Ishikawa (cell line): ENCODE measurements around the gene FOXD3.

Experiments used
- CEBPB ChIP-seq: IDR thresholded peaks from 2 replicates; pipeline ENCODE4 v1.6.1; 2012
- CREB1 ChIP-seq: IDR thresholded peaks from 2 replicates; pipeline ENCODE4 v1.6.1; 2012; ENCODE audit warnings: low read depth
- EGR1 ChIP-seq: IDR thresholded peaks from 2 replicates; pipeline ENCODE4 v1.6.1; 2012
- EP300 ChIP-seq: IDR thresholded peaks from 2 replicates; pipeline ENCODE4 v1.6.1; 2012; ENCODE audit warnings: borderline replicate concordance
- FOXM1 ChIP-seq: IDR thresholded peaks from 2 replicates; pipeline ENCODE4 v1.6.1; 2012; ENCODE audit warnings: low read depth, borderline replicate concordance
- MAX ChIP-seq: IDR thresholded peaks from 2 replicates; pipeline ENCODE4 v1.6.1; 2012
- NFIC ChIP-seq: IDR thresholded peaks from 2 replicates; pipeline ENCODE4 v1.6.1; 2012
- RAD21 ChIP-seq: IDR thresholded peaks from 2 replicates; pipeline ENCODE4 v1.6.1; 2012; ENCODE audit warnings: low read depth
- REST ChIP-seq: IDR thresholded peaks from 2 replicates; pipeline ENCODE4 v1.6.1; 2012; ENCODE audit warnings: low read depth, mild to moderate bottlenecking
- TAF1 ChIP-seq: IDR thresholded peaks from 2 replicates; pipeline ENCODE4 v1.6.1; 2012; ENCODE audit warnings: low read depth, mild to moderate bottlenecking
- TCF12 ChIP-seq: IDR thresholded peaks from 2 replicates; pipeline ENCODE4 v1.6.1; 2012; ENCODE audit warnings: low read depth
- TEAD4 ChIP-seq: IDR thresholded peaks from 2 replicates; pipeline ENCODE4 v1.6.1; 2012
- USF1 ChIP-seq: IDR thresholded peaks from 2 replicates; pipeline ENCODE4 v1.6.1; 2012
- YY1 ChIP-seq: IDR thresholded peaks from 2 replicates; pipeline ENCODE4 v1.6.1; 2012; ENCODE audit warnings: low read depth
- ZBTB7A ChIP-seq: IDR thresholded peaks from 2 replicates; pipeline ENCODE4 v1.6.1; 2012; ENCODE audit warnings: low read depth

FOXD3 gene

GRCh38 chr1:63316598-63316983, 5.8 kb upstream of the FOXD3 start:
- no peak for TF ChIP-seq USF1
- TF ChIP-seq EP300: no peak

GRCh38 chr1:63316984-63317816, 5.2 kb upstream of the FOXD3 start:
- peak; percentile 55 for TF ChIP-seq RAD21
- no peak for TF ChIP-seq USF1
- no peak; the same call in 1 of the 2 replicates for TF ChIP-seq TCF12
- TF ChIP-seq REST: no peak
- no peak for TF ChIP-seq EP300
- no peak for TF ChIP-seq CEBPB
- no peak for TF ChIP-seq CREB1
- TF ChIP-seq TEAD4: no peak
- TF ChIP-seq EGR1: no peak
- no peak for TF ChIP-seq FOXM1
- peak; percentile 72; the same call in 1 of the 2 replicates for TF ChIP-seq ZBTB7A
- peak; percentile 55 for TF ChIP-seq MAX
- peak; percentile 42; the same call in 1 of the 2 replicates for TF ChIP-seq TAF1
- TF ChIP-seq YY1: 0 out of 2 replicates have a peak, but pooled peaks have one; percentile 12
- TF ChIP-seq NFIC: no peak

GRCh38 chr1:63317817-63318152, 4.6 kb upstream of the FOXD3 start:
- no peak for TF ChIP-seq FOXM1
- TF ChIP-seq MAX: no peak
- TF ChIP-seq CREB1: no peak
- no peak for TF ChIP-seq USF1
- TF ChIP-seq REST: no peak
- no peak for TF ChIP-seq TCF12
- no peak for TF ChIP-seq EGR1

- no peak for TF ChIP-seq TEAD4
- TF ChIP-seq CEBPB: no peak
- no peak for TF ChIP-seq REST
- no peak for TF ChIP-seq USF1
Measured at GRCh38 chr1:63318201-63318979, 4.0 kb upstream of the FOXD3 start.
